AG04449 (cell line): ENCODE results near the gene RAB14.
"Not testable (repeated sequence)": the region's sequence is repeated elsewhere in the genome, so short reads cannot be mapped to it uniquely, and the experiment has no call there.

Experiments
- CTCF ChIA-PET: fragments of 350-600 bp; formaldehyde crosslinking; extraction: SDS; loops from one replicate; lab custom pipeline; 2021; ENCODE audit warnings: antibody characterized with exemption; lab: Yijun Ruan, JAX
- POLR2A ChIA-PET: fragments of 400-600, 350-600 bp; formaldehyde crosslinking; extraction: SDS; loops from one replicate; lab custom pipeline; 2020; ENCODE audit warnings: antibody characterized with exemption, inconsistent platforms; lab: Yijun Ruan, JAX
- DNase-seq: peaks from one replicate; pipeline ENCODE4 v3.0.0-alpha.2; 2010; ENCODE audit warnings: low read depth, low spot score
- H3K4me3 ChIP-seq: 2 replicates; pipeline ENCODE4 v1.5.1; 2011; ENCODE audit warnings: low read depth, mild to moderate bottlenecking, control low read depth, low read length
- TF ChIP-seq, protein P1 (sequence below): IDR thresholded peaks from one replicate; pipeline ENCODE4 v1.5.1; 2011; ENCODE audit warnings: mild to moderate bottlenecking, moderate library complexity, low read length, control low read depth, inconsistent platforms; ENCODE audit not compliant: insufficient read depth; ENCODE audit errors: missing control alignments

The RAB14 gene

DNA sequence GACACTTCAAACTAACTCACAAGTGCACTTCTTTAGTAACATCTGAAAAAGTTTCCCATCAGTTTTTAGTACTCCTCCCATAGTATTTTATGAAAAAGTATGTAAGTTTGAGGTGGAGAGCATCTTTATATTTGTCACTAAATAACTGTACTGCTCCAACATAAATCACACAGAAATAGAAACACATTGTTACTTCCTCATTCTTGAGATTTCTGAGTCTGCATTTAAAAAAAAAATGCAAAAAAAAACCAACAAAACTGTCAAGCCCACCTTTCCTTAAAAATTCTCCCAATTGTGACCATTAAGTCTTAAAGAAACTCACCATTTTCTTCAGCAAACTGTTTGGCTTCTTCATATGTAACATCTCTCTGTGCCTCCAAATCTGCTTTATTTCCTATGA is 18.7 kb downstream of the RAB14 start:
- DNase-seq: no peak
- CTCF ChIA-PET: no interaction called here
- TF ChIP-seq, protein P1, sequence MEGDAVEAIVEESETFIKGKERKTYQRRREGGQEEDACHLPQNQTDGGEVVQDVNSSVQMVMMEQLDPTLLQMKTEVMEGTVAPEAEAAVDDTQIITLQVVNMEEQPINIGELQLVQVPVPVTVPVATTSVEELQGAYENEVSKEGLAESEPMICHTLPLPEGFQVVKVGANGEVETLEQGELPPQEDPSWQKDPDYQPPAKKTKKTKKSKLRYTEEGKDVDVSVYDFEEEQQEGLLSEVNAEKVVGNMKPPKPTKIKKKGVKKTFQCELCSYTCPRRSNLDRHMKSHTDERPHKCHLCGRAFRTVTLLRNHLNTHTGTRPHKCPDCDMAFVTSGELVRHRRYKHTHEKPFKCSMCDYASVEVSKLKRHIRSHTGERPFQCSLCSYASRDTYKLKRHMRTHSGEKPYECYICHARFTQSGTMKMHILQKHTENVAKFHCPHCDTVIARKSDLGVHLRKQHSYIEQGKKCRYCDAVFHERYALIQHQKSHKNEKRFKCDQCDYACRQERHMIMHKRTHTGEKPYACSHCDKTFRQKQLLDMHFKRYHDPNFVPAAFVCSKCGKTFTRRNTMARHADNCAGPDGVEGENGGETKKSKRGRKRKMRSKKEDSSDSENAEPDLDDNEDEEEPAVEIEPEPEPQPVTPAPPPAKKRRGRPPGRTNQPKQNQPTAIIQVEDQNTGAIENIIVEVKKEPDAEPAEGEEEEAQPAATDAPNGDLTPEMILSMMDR: no peak
- POLR2A ChIA-PET: no interaction called here
- no peak overlapping the region for H3K4me3 ChIP-seq

- POLR2A ChIA-PET: no interaction called here
These were observed 19.4 kb downstream of the RAB14 start for GRCh38 chr9:121182101-121182836.

DNA sequence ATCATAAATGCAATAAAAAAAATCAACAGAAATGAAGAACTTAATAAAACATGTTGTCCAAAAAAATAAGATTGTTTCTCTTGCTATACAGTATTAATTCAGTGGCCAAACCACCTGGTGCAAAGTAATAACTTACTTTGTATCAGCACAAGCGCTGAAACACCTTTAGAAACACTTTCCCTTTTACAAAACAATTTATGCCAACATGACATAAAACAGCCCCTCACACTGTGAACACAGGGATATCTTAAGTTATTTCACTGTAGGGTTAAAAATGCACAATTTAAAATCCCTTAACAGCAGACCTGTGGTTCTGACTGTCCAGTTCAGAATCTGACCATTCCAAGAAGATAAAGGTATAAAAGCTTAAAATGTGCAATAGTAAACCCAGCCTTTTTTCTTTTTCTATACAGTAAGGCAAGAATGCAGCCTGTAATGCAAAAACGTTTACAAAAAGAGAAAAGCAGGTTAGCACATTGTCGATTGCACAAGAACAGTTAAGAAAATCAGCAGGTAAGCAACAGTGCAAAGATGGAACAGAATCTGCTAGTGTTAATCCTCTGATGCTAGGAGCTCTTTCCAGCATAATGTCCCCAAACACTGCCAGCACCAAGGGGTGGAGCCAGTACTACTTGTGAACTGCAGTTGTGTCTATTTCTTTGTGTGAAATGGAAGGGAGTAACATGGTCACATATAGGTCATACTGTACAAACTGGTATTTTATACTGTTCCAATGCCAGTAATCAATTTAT is 21.6 kb downstream of the RAB14 start:
- TF ChIP-seq, protein P1: no peak
- ChIA-PET CTCF (interaction anchor here (1.0 kb wide), 1 partner anchor 14 kb away, joined by 3 read pairs; no protein-coding TSS in a partner anchor), POLR2A (no interaction called here)
- H3K4me3 ChIP-seq: no peak overlapping the region
- DNase-seq: no peak

More at GRCh38 chr9:121182101-121182836, 19.4 kb downstream of the RAB14 start:
- no peak for DNase-seq
- TF ChIP-seq, protein P1: no peak
- no peak overlapping the region for H3K4me3 ChIP-seq
- CTCF ChIA-PET: no interaction called here

GRCh38 chr9:121179373-121179721 is 22.3 kb downstream of the RAB14 start:
- POLR2A ChIA-PET, H3K4me3 ChIP-seq, CTCF ChIA-PET, DNase-seq: not testable (repeated sequence)

- ChIA-PET POLR2A (no interaction called here), CTCF (interaction anchor here (0.7 kb wide), 1 partner anchor 99 kb away, joined by 3 read pairs; no protein-coding TSS in a partner anchor)
- TF ChIP-seq, protein P1: no peak
- H3K4me3 ChIP-seq: no peak overlapping the region
- DNase-seq: no peak
These were observed 22.8 kb downstream of the RAB14 start for GRCh38 chr9:121178676-121179372.

GRCh38 chr9:121173501-121173900 is 28.2 kb downstream of the RAB14 start:
- H3K4me3 ChIP-seq: no peak overlapping the region
- TF ChIP-seq, protein P1: no peak
- POLR2A ChIA-PET: no interaction called here
- DNase-seq: no peak
- CTCF ChIA-PET: interaction anchor here (0.7 kb wide), 1 partner anchor 11 kb away, joined by 3 read pairs; no protein-coding TSS in a partner anchor
